ENCODE data around the gene GNG8.

The GNG8 gene

GRCh38 chr19:46601318-46602224 lies 34.4 kb downstream of the GNG8 start, which contains the start of gene CALM3:
CALM3 (plus strand) TSS chr19:46601330; CDS start chr19:46601435, 105 bp downstream.
- DNase-seq, result peak; percentile 50

DNA sequence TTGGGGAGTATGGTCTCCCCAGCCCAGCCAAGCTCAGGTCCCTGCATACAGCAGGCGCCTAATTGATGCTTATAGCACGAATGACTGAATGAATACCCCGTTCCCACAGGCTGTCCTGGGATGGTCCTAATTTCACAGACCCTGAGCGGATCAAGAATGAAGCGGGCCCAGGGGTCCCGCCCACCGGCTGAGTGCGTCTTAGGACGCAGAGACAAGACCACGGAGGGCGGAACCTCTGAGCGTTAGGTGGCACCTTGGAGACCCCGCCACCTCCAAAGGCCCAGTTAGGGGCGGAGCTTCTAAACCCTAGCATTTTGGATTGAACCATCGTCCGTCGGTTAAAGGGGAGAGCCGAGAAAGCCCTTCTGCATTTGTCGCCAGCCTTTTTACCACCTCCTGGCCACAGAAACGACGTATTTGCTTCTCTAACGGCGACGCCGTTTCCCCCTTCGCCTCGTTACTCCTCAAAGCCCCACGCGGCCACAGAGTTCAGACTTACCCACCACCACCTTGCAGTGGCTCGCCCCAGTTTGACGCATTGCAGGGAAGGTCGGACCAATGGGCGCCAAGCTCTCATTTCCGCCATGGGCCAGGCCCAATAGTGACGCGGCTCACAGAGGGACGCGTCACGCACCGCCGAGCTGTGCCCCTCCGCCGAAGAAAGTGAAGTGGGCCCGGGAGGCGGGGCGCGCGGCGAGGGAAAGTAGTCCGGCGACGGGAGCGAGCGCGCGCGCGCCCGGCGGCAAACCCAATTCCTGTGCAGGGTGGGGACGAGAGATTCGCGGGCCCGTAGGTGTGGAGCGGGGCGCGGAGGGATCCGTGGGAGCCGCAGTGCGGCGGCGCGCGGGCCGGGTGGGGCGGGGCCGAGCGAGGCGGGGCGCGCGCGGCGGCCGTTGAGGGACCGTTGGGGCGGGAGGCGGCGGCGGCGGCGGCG lies 35.4 kb downstream of the GNG8 start:
- DNase-seq, result peak; percentile 100

- no peak for DNase-seq
Measured at GRCh38 chr19:46599716-46600373, 36.2 kb downstream of the GNG8 start.

- DNase-seq, result no peak
Measured at GRCh38 chr19:46598372-46598917, 37.6 kb downstream of the GNG8 start.

DNA sequence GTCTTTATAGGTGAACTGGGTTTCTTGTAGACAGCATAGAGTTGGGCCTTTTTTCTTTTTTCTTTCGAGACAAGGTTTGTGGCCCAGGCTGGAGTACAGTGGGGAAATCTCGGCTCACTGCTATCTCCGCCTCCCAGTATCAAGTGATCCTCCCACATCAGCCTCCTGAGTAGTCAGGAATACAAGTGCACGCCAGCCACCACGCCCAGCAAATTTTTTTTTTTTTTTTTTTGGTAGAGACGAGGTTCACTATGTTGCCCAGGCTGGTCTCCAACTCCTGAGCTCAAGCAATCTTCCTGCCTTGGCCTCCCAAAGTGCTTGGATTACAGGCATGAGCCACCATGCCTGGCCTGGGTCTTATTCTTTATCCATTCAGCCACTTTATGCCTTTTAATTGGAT lies 40.0 kb downstream of the GNG8 start:
- no peak for DNase-seq

GRCh38 chr19:46591870-46592269 lies 44.1 kb downstream of the GNG8 start:
- no peak for DNase-seq

DNA sequence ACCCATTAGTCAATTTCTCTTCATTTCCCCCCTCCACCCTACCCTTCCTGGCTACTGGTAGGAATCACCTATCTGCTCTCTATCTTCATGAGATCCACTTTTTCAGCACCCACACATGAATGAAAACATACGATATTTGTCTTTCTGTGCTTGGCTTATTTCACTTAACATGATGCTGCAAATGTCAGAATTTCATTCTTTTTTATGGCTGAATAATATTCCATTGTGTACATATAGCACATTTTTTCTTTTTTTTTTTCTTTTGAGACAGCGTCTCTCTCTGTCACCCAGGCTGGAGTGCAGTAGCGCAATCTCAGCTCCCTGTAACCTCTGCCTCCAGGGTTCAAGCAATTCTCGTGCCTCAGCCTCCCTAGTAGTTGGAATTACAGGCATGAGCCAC lies 44.7 kb downstream of the GNG8 start:
- DNase-seq, result no peak

GRCh38 chr19:46587861-46588260 lies 48.1 kb downstream of the GNG8 start:
- DNase-seq, result no peak

GRCh38 chr19:46586294-46586693 lies 49.7 kb downstream of the GNG8 start:
- no peak for DNase-seq

DNA sequence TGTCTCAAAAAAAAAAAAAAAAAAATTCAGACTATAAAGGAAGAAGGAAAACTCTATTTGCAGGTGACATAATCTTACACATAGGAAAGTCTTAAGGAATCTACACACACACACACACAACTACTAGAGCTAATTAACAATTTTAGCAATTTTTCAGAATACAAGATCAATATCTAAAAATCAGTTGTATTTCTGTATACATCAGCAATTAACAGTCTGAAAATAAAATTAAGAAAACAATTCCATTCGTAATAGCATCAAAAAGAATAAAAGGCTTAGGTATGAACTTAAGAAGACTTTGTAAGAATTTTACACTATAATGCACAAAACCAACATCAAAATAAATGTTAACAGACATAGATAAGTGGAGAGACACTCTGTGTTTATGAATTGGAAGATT lies 50.5 kb downstream of the GNG8 start:
- no peak for DNase-seq
